Left cardiac atrium (tissue), 4 donors: Measurements from ENCODE around the gene MGARP. TPM values are rescaled to one million over a fixed set of nuclear protein-coding genes. Genes with fewer than 3 reads are reported as not detected.
"Not testable (repeated sequence)": the region's sequence is repeated elsewhere in the genome, so short reads cannot be mapped to it uniquely, and the experiment has no call there.

ENCODE experiments used
- ATAC-seq, 2 donors: fragments of 200-7000 bp; cut with Tn5 transposase; one replicate each; pipeline ENCODE4 v1.9.1; 2020; ENCODE audit warnings: mild to moderate bottlenecking in 2 of 2, moderate library complexity in 2 of 2
- DNase-seq: peaks from one replicate; pipeline ENCODE4 v3.0.0-alpha.2; 2020
- intact Hi-C, 2 donors: fragments of 100-400 bp; cut with DNase I; formaldehyde crosslinking; loops; one replicate each; pipeline versions ENCODE4 v1.14.1 to v1.15.1; 2022 to 2023
- total RNA-seq, 2 donors: library from RNA; stranded (reverse); fragmentation: NEBNext Ultra II Directional; extraction: Animal tissue kit (Norgen Biotek cat#: 25700); gene quantifications; one replicate each; pipeline ENCODE4 v1.2.1, GENCODE V29; 2021
- donor health status: DM: no; HTN: yes; CAD: no.
- donor health status: DM: no; HTN: yes; CAD: no; lungs with severe emphysema.
- donor health status: DM: yes; HTN: yes; CAD: no.
- donor health status: Dilated cardiomyopathy.

Gene MGARP
- total RNA-seq, 2 donors from 2014 or later, result 1.2 to 1.6 TPM

- DNase-seq, ATAC-seq, intact Hi-C loops: not testable (repeated sequence)
Observed at GRCh38 chr4:139255581-139255980, 24.4 kb downstream of the MGARP start.

DNA sequence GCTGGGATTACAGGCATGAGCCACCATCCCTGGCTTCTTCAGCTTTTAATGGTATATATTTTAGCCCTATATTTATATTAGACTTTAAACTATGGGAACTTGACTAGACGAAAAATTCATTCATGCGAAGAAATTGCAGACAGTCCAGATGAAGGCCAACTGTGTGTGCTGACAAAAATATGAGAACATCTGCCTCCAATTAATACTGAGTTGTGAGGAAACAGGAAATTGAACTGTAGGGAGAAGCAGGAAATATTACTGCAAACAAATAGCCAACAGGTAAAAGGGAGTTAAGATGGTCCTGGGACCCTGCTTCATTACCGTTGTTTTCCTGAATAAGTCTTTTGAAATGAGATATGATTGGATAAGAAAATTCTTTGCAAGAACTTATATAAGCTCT, 26.3 kb downstream of the MGARP start:
- no peak for DNase-seq
- intact Hi-C loops, result no loop called here
- ATAC-seq, result no peak

- ATAC-seq (no peak), DNase-seq (no peak)
- intact Hi-C loops, result no loop called here
Observed at GRCh38 chr4:139253046-139253445, 27.0 kb downstream of the MGARP start.

DNA sequence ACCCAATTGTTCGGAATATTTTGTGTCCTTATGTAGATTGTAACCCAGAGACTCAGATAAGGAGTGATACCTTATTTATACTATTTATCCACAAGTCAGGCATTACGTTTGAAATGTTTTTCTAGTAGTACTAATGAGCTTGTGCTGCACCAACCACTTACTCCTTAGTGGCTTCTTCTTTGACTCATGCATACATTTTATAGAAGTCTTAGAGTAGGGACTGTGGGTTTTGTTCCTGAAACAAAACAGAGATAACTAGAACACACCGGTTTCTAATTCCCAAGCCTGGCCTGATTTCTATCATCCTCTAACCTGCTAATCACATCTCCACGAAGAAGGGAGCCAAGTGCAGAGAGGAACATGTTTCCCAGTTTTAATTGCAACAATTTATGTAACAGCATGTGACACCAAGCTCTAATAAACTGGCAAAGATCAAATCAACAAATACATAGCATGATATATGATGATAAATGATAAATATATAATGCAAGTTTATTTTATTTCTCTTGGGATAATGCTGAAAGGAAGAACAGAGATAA, 32.3 kb downstream of the MGARP start:
- ATAC-seq (no peak), DNase-seq (no peak)
- intact Hi-C loops, result no loop called here

DNA sequence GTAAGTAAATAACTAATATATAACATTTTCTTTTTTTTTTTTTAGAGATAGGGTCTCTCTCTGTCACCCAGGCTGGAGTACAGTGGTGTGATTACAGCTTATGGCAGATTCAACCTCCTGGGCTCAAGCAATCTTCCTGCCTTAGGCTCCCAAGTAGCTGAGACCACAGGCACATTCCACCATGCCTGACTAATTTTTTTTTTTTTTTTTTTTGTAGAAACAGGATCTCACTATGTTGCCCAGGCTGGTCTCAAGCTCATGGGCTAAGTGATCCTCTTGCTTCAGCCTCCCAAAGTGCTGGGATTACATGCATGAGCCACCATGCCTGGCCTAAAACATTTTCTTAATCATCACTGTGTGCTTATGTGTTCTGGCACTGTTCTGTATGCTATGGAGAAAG, 32.8 kb downstream of the MGARP start:
- DNase-seq, result no peak
- ATAC-seq, result no peak
- intact Hi-C loops, result no loop called here

- DNase-seq (no peak), ATAC-seq (peak in 1 of 2 donors; percentile 23)
- intact Hi-C loops, result no loop called here
Observed at GRCh38 chr4:139246166-139246565, 33.9 kb downstream of the MGARP start.

GRCh38 chr4:139245590-139245989, 34.4 kb downstream of the MGARP start:
- ATAC-seq (no peak), DNase-seq (no peak)
- intact Hi-C loops, result no loop called here

DNA sequence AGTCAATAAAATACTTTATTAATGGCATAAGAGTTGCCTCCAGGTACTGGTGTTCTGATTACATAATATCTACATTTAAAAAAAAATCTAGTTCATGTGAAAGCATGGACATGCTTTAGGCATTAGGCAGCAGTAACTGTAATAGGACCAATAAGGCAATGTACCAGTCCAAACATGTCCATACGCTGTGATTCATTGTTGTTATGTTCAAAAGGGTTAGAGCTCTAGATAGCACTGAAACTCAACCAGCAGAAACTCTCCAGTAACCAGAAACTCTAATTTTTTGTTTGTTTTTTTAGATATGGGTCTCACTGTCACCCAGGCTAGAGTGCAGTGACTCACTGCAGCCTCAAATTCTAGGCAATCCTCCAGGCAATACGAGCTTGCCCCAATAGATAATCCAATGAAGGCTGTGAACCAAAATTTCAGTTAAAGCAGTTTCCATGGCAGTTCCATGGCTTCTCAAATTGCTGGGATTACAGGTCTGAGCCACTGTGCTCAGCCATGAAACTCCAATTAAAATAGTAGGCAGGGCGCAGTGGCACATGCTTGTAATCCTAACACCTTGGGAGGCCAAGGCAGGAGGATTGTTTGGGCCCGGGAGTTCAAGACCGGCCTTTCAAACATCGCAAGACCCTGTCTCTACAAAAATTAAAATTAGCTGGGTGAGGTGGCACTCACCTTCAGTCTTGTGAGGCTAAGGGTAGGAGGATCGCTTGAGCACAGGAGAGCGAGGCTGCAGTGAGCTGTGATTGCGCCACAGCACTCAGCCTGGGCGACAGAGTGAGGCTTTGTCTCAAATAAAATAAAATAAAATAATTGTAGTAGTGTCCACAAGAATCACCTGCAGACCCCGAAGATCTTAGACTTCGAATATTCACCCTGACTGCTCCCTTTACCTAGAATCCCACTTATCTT, 36.3 kb downstream of the MGARP start:
- ATAC-seq, result peak; percentile 57 to 96
- intact Hi-C loops, result no loop called here
- no peak for DNase-seq

DNA sequence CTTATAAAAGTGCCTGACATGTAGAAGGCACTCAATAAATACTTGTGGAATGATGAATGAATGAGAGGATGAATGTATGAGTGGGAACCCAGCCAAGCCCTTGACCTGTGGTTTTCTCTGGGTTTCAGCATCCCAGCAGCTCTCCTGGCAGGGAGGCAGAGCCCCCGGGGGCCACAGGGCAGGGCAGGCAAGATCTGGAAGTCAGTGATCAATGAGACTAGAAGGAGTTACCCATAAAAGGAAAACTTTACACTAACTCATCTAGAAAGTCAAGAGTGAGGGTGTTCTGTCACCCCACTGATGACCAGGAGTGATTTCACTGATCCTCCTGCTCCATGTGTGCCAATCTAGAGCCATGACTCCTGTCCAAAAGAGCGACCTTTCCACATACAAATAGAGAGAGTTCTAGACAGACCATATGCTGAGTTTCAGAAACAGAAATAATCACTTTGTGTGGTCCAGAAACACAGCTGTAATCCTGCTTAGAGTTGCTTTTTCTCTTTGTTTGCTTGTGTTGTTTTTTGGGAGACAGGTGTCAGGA, 37.4 kb downstream of the MGARP start:
- intact Hi-C loops, result no loop called here
- ATAC-seq (no peak), DNase-seq (no peak)

DNA sequence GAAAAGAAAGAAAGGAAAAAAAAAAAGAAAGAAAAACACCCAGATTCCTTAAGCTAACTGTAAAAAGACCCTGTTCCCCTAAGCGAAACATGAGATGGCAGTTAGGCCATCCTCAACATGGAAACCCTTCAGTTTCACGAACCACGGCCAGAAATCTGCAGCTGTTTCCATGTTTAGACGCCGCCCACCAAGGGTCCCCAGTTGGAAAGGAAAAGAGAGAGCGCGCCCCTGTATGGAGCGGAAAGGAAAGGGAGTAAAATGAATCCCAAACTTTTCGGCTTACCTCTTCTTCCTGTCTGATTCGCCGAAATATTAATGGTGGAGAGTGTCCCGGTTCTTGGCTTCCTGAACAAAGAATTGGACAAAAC, 38.3 kb downstream of the MGARP start:
- no peak for DNase-seq
- ATAC-seq, result no peak
- intact Hi-C loops, result no loop called here

DNA sequence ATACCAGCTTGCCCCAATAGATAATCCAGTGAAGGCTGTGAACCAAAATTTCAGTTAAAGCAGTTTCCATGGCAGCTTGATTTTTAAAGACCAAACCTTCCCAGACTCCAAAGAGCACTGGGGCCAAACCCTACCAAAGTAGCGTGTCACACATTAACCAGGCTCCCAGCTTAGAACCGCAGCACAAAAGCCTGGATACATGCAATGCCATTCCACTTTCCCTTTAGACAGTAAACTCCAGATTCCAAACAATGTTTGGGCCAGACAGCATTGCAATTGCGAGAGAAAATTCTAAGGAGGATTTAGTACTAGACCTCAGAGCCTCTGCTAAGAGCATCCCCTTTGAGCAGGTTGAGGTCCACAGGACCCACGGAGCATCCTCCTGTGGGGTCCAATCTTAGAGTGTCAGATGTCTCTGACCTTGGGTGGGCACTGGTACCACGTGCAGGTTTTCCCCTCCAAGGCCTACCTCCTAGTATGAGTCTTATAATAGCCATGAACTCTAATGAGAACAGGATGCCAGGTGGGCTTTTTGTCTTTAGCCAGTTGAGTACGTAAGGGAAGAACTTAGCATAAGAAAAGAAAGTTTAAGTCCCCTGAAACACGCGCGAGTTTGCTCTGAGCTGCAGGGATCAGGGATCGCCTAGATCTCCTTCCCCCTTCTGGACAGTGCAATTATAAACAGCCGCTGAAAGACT, 38.8 kb downstream of the MGARP start:
- no peak for ATAC-seq
- no peak for DNase-seq
- intact Hi-C loops, result no loop called here

- intact Hi-C loops, result no loop called here
- no peak for ATAC-seq
- DNase-seq, result no peak
Observed at GRCh38 chr4:139239127-139239772, 40.8 kb downstream of the MGARP start.

GRCh38 chr4:139234253-139234652, 45.8 kb downstream of the MGARP start:
- ATAC-seq (no peak), DNase-seq (no peak)
- intact Hi-C loops, result no loop called here

DNA sequence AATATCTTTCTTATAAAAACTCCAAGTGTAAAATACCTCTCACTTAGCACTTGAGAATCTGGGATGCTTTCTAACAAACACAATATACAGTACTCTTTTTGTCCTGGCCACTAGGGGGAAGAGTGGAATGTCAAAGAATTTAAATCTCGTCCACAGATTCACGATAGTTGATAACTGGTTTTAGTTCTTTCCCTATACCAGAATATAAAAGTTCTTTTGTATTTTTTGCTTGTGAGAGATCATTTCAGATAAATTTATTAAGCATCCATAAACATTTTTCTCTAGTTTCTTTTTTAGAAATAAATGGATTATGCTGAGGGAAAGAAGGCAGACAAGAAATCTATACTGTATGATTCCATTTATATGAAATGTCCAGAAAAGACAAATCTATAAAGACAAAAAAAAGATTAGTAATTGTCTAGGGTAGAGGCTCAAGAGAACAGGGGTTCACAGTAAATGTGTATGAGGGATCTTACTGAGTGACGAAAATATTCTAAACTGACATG, 50.4 kb downstream of the MGARP start:
- no peak for DNase-seq
- peak; percentile 68 to 69 for ATAC-seq
- intact Hi-C loops, result loop anchor here in 1 of 2 donors (5.0 kb wide), 2 partner anchors 68 to 132 kb away; no protein-coding TSS in a partner anchor

GRCh38 chr4:139227729-139228404, 52.2 kb downstream of the MGARP start:
- ATAC-seq (peak in 1 of 2 donors; percentile 19), DNase-seq (no peak)
- intact Hi-C loops, result loop anchor here in 1 of 2 donors (5.0 kb wide), 2 partner anchors 69 to 131 kb away; no protein-coding TSS in a partner anchor

DNA sequence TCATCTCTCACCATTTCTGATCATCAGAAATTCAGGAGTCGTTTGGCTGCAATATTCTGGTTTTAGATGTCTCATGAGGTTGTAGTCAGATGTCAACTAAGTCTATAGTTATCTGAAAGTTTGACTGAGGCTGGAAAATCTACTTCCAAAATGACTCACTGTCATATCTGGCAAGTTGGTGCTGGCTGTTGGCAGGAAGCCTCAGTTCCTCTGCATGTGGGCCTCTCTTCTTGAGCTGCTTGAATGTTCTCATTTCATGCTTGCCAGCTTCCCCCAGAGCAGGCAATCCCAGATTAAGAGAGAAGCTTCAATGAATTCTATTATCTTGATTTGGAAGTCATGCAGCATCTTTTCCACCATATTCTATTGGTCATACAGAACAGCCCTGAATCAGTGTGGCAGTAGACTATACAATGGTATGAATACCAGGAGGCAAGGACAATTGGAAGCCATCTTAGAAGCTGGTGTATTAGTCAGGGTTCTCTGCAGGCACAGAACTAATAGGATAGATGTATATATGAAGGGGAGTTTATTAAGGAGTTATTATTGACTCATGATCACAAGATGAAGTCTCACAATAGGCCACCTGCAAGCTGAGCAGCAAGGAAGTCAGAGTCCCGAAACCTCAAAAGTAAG, 56.2 kb downstream of the MGARP start:
- ATAC-seq (peak in 1 of 2 donors; percentile 74), DNase-seq (peak; percentile 39)
- intact Hi-C loops, result no loop called here

GRCh38 chr4:139222215-139222614, 57.8 kb downstream of the MGARP start:
- intact Hi-C loops, result no loop called here
- ATAC-seq (no peak), DNase-seq (no peak)

DNA sequence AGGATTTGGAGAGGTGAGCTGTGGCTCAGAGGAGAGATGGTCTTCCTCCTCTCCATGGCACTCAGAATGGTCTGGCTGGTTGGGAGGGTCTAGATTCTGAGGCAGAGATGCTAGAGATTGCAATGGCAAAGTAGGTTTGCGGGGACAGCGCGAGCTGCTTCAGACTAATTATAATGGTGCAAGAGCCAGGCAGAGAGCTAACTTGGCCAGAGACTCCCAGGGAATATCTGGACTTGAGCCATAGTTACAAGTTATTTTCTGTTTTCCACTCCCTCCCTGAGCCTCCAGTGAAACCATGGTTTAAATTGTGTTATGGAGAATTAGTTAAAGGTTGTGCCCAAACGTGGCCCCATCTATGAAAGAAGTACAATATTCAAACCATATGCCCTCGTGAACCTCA, 58.3 kb downstream of the MGARP start:
- ATAC-seq (no peak), DNase-seq (no peak)
- intact Hi-C loops, result no loop called here
